ENCODE results near the gene CD300LB. TPM values are rescaled to one million over a fixed set of nuclear protein-coding genes. Genes with fewer than 3 reads are reported as not detected.

CD300LB gene
- total RNA-seq, 1 experiment from 2014 or later = not detected

GRCh38 chr17:74471341-74471740 lies 59.9 kb downstream of the CD300LB start:
- H3K27ac ChIP-seq (ENCODE audit: low read depth, low read length, poor library complexity, severe bottlenecking) = no peak overlapping the region
- H3K4me3 ChIP-seq (ENCODE audit: low read depth, low read length, poor library complexity, severe bottlenecking) = no peak overlapping the region
- BruUV-seq (replicated peaks) = no TSS peak
- peaks cover 9% of the 10 kb centered on the region for H3K9me3 ChIP-seq (ENCODE audit: low read depth, low read length, poor library complexity, severe bottlenecking)
- intact Hi-C loops (cut with micrococcal nuclease; ENCODE audit: unreplicated experiment) = no loop called here
- TF ChIP-seq CTCF (conservative IDR thresholded peaks at IDR 0.05; ENCODE audit: low read depth, low read length) (no peak), EZH2 (IDR thresholded peaks at IDR 0.05; ENCODE audit: borderline replicate concordance, low read depth, low read length, poor library complexity, severe bottlenecking) (no peak)
- H3K4me1 ChIP-seq (ENCODE audit: insufficient read depth, low read length, poor library complexity, severe bottlenecking) = no peaks in the 10 kb centered on the region
- H3K27me3 ChIP-seq (replicated peaks; ENCODE audit: insufficient read depth, low read depth, low read length, poor library complexity) = no peaks in the 10 kb centered on the region
- no peak for DNase-seq (ENCODE audit: low spot score)
- no peaks in the 10 kb centered on the region for H3K36me3 ChIP-seq (ENCODE audit: insufficient read depth, low read length, poor library complexity, severe bottlenecking)
- POLR2A ChIA-PET (ENCODE audit: low non-redundant PET) = no interaction called here
- CTCF ChIA-PET = no interaction called here

Other genes starting within 250 kb of the CD300LB start
- not detected in 2 replicates for gene KIF19, start 205.2 kb downstream of the CD300LB start, total RNA-seq (2021)
- 3.3 and 3.4 TPM in 2 replicates for gene BTBD17, start 169.6 kb downstream of the CD300LB start, total RNA-seq (2021)
- gene GPR142, start 164.0 kb downstream of the CD300LB start, total RNA-seq (2021) = 0.24 and 0.68 TPM in 2 replicates
- gene GPRC5C, start 99.4 kb downstream of the CD300LB start, total RNA-seq (2021) = 0.57 TPM in 1 of 2 replicates, not detected in the other
- not detected in 2 replicates for gene CD300A, start 64.8 kb downstream of the CD300LB start, total RNA-seq (2021)
- not detected in 2 replicates for gene CD300C, start 14.6 kb upstream of the CD300LB start, total RNA-seq (2021)
- gene CD300H, start 36.0 kb upstream of the CD300LB start, total RNA-seq (2021) = not detected in 2 replicates
- not detected in 2 replicates for gene CD300LD, start 60.8 kb upstream of the CD300LB start, total RNA-seq (2021)
- gene CD300E, start 92.3 kb upstream of the CD300LB start, total RNA-seq (2021) = not detected in 2 replicates
- not detected in 2 replicates for gene CD300LF, start 181.4 kb upstream of the CD300LB start, total RNA-seq (2021)
- not detected in 2 replicates for gene RAB37, start 205.8 kb upstream of the CD300LB start, total RNA-seq (2021)
- 33.8 and 47.9 TPM in 2 replicates for gene NHERF1, start 217.2 kb upstream of the CD300LB start, total RNA-seq (2021)
- gene NAT9, start 244.9 kb upstream of the CD300LB start, total RNA-seq (2021) = 55.6 and 60.6 TPM in 2 replicates

Measured in A673 (cell line).